GM19238 (cell line): ENCODE results near the gene YBX3.

Experiments
- DNase-seq: peaks from one replicate; pipeline ENCODE4 v3.0.0; 2011; ENCODE audit warnings: low spot score; ENCODE audit not compliant: insufficient read length

The YBX3 gene

DNA sequence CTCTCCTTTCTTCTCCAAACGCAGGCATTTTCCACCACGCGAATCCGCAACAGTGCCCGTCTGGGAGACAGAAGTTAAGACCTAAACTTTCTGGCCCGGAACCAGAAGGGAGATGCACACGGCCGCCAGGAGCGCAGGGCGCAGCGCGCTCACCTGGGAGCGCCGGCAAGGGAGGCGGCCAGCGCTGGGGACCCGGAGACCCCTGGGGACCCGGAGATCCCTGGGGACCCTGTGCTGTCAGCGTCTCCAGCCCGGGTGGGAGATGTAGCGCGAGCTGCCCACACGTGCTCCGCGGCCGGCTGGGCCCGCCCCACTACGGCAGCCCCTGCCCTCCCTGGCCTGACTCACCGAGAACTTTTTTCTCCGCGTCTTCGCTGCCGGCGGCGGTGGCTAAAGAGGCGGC, 620 bp downstream of the YBX3 start:
- peak; percentile 51 for DNase-seq

DNA sequence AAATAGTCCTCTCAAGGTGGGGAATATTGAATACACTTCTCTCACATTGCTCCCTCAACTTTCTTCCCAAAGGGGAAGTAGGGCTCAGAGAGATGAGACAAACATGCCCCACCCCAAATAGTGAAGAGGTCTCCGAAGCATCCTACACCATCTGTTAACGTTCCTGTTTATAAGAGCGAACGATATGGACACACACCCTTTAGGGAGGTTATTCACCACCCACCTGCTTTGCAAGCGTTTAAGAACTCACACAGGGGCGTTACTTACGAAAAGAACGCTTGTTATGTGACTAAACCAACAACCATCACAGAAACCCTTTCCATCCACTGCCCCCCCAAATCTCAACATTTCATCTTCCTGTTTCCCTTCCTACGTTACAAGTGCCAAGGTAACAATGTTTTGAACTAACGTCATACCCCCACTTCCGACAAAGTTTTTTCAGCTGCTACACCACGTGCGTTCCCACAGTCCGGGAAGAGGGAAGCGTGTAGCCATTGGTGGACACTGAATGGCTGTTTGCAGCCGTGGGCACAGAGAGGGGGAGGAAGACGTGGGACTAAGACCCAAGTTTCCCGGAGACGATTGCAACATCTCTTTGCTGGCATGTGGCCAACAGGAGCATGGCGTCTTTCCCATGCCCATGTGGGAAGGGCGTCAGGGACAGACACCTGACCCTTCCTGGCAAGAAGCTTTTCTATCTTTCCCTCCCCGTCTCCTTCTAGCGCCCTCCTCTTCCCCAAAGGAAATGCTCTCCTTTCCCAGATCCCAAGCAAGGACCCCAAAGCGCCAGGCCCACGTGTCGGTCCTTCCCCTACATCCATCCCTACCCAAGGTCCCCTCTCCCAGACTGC, 1.2 kb downstream of the YBX3 start:
- peak; percentile 26 for DNase-seq

- no peak for DNase-seq
Measured at GRCh38 chr12:10720974-10721650, 2.0 kb downstream of the YBX3 start.

DNA sequence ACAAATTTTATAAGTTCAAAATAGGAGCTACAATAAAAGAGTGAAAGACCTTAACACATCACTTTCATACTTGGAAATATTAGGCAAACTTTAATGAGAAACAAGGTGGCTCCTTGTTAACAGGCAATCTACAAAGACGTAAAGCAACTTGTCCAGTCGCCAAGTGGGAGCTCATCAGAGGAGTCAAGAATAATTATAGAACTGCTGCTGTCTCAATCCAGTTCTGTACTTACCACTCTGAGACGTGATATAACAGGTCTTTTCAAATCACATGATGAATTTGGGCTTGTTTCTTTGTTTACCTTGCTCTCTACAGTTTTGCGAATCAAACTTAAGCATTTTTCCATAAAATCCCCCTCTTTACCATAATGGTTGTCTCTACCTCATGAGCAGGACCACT, 3.6 kb downstream of the YBX3 start:
- no peak for DNase-seq

- DNase-seq, result no peak
Measured at GRCh38 chr12:10718279-10718821, 4.8 kb downstream of the YBX3 start.

GRCh38 chr12:10717410-10717809, 5.7 kb downstream of the YBX3 start:
- no peak for DNase-seq

- no peak for DNase-seq
Measured at GRCh38 chr12:10716704-10717315, 6.3 kb downstream of the YBX3 start.

DNA sequence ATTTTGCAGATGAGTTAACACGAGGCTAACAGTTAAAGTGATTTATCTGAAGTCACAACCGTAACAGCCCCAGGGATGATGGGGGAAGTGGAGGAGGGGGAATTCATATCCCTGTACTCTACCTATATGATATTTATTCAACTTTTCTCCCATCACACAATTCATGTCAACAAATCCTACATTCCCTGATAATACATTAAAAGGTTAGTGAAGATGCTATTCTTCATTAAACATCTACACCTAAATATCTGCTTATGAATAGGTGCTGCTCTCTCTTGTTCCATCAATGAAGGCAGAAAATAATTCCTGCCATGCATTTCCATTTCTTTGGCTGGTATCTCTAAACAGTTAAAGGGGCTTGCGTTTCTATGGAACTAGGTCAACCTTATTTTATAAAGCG, 6.8 kb downstream of the YBX3 start:
- no peak for DNase-seq

GRCh38 chr12:10715491-10715890, 7.6 kb downstream of the YBX3 start:
- DNase-seq, result no peak

- DNase-seq, result no peak
Measured at GRCh38 chr12:10709808-10710207, 13.3 kb downstream of the YBX3 start.

DNA sequence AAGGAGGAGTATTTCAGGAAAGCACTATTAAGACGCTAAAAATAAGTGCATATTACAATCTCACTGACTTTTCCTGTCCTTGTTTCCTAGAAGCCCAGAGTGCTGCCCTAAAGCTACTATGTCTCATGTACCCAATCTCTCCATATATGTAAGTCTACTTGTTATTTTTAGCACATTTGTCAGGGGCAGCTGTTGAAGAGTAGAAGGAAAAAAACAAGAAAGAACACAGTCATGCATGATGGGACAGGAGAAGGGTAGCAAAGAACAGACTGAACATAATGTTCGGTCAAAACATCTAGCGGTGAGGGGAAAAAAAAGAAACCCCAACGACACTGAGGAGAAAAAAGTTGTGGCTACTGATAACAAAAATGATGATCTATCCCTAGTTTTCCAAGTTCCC, 14.3 kb downstream of the YBX3 start:
- no peak for DNase-seq

- DNase-seq, result no peak
Measured at GRCh38 chr12:10705655-10706054, 17.5 kb downstream of the YBX3 start.

GRCh38 chr12:10701843-10702242, 21.3 kb downstream of the YBX3 start:
- no peak for DNase-seq

- DNase-seq, result no peak
Measured at GRCh38 chr12:10701131-10701681, 21.9 kb downstream of the YBX3 start.

DNA sequence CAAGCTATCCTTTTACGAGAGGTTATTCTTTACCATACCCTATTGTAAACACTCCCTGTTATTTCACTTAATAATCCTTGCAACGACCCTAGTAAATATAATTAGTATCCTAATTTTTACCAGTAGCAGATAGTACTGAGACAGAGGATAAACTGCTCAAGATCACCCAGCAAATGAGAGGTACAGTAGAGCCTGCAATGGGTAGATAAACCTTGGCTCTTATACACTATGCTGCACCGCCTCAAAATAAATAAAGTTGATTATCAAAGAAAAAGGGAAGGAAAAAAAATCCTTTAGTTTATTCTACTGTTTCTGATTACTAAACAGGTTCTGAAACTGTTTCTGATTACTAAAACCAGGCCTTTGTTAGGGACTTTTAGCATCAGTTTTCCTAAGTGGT, 22.5 kb downstream of the YBX3 start:
- DNase-seq, result no peak

DNA sequence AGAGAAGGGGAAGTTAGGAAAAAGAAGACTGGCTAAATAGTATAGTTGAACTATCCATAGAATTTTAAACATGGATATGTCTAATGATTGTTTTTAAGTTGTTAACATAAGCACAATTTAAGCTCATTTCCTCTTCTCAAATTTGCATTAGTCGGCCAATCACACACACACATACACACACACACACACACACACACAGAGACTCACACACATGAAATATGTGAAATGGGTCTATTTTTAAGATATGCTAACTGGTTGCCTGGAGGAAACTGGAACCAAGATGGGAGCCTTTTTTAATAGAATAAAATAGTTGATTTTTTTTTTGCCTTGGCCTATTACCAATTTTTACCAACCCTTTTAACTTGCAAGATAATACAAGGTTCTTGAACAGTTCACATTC, 25.3 kb downstream of the YBX3 start:
- no peak for DNase-seq

GRCh38 chr12:10697156-10697555, 26.0 kb downstream of the YBX3 start:
- no peak for DNase-seq

DNA sequence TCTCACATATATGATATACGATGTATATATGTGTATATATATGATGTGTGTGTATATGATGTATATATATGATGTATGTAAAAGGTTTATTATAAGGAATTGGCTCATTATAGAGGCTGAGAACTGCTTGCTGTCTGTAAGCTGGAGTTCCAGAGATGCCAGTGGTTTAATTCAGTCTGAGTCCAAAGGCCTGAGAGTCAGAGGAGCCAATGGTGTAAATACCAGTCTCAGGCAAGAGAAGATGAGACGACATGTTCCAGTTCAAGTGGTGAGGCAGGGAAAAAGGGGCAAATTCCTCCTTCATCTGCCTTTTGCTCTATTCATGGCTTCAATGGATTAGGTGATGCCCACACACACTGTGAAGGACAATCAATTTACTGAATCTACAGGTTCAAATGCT, 32.2 kb downstream of the YBX3 start:
- no peak for DNase-seq

- no peak for DNase-seq
Measured at GRCh38 chr12:10689146-10689545, 34.0 kb downstream of the YBX3 start.

DNA sequence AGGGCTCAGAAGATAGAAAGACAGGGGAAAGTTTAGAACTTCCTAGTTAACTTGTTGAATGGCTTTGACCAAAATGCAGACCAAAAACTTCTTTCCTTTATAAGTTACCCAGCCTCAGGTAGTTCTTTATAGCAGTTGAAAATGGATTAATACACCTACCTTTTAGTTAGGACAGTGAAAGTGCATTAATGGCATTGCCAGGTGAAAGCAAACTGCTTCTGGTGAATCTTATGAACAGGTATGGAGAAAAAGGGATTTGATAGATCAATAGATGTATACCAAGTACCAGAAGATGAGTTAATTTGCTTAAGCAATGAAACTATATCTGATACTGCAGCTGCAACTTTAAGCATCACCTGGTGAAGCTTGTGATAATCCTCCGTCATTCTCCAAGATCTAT, 35.1 kb downstream of the YBX3 start:
- DNase-seq, result no peak

DNA sequence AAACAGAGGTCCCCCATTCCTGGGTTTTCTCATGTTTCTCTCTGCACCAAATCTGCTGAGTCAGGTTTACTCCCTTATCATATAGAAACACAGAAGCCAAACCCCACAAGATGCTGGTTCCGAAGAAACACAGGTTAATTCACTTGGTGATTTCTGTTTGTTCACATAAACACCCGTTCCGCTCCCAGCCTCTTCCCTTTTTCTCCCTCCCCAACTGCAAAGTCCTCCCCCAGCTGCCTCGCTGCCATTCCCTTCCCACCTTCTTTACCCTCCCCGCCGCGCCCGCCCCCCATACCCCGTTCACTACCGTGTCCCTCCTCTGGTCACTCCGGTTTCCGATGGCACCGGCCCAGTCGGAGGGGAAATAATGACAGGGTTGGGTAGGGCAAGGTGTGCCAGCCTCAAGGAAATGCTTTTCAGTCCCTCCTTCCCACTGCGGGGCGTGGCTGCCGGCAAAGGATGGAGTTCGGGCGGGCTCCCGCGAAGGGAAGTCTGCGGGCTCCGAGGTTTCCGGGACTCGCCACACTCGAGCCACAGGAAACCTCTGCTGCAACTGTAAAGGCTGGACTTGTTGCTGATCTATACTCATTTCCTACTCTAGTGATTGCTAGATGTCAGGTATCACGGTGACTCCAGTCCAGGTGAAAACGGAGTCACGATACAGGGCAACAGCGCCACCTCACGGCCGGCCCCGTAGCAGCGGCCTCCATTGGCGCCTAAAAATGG, 49.3 kb downstream of the YBX3 start, which contains the start of gene STYK1:
Gene STYK1 (minus strand): TSS at position 394 of the 726 bp plus-strand sequence. CDS start 39,434 bp downstream, outside the sequence.
- peak; percentile 46 for DNase-seq
